HepG2 (cell line): ENCODE data around the gene DOC2A. TPM values are rescaled to one million over a fixed set of nuclear protein-coding genes. Genes with fewer than 3 reads are reported as not detected.

Source experiments
- AGO2 ChIP-seq: fragments of 200-400 bp; formaldehyde crosslinking; optimal IDR thresholded peaks from 2 replicates; pipeline ENCODE3; 2017; ENCODE audit warnings: mild to moderate bottlenecking, low read depth, low read length, moderate library complexity
- CREB1 ChIP-seq, 2 experiments: fragments of 450-650 bp in 1 of 2; IDR thresholded peaks; 2 replicates each; pipeline ENCODE4 v1.6.1; 2016 to 2017; ENCODE audit warnings: control low read depth in 1 of 2, mild to moderate bottlenecking in 1 of 2, missing compliant biosample characterization in 1 of 2, missing genetic modification characterization in 1 of 2
- CSRNP1 ChIP-seq: sonication (generic); formaldehyde crosslinking; IDR thresholded peaks from 2 replicates; pipeline ENCODE4 v1.8.1; 2023; ENCODE audit warnings: mild to moderate bottlenecking, missing genetic modification reagents
- ETV6 ChIP-seq: sonication (generic); formaldehyde crosslinking; conservative IDR thresholded peaks from 2 replicates; pipeline ENCODE4 v1.4.0; 2020; ENCODE audit warnings: missing genetic modification reagents
- LBX2 ChIP-seq: sonication (generic); formaldehyde crosslinking; IDR thresholded peaks from 2 replicates; pipeline ENCODE4 v1.5.0; 2020; ENCODE audit warnings: missing genetic modification reagents, mild to moderate bottlenecking, borderline replicate concordance
- MXI1 ChIP-seq: IDR thresholded peaks from 3 replicates; pipeline ENCODE4 v1.6.1; 2012; ENCODE audit warnings: low read depth, low read length, inconsistent platforms, borderline replicate concordance
- POGK ChIP-seq: sonication (generic); formaldehyde crosslinking; conservative IDR thresholded peaks from 2 replicates; pipeline ENCODE4 v1.8.0; 2022; ENCODE audit warnings: mild to moderate bottlenecking, moderate library complexity, missing genetic modification reagents
- SALL1 ChIP-seq: sonication (generic); formaldehyde crosslinking; IDR thresholded peaks from 2 replicates; pipeline ENCODE4 v1.8.0; 2022; ENCODE audit warnings: mild to moderate bottlenecking, missing genetic modification reagents
- SMC3 ChIP-seq: IDR thresholded peaks from 2 replicates; pipeline ENCODE4 v1.6.1; 2011; ENCODE audit warnings: low read length, improper control_type of control experiment
- SP1 ChIP-seq, 2 experiments: fragments of 450-650 bp in 1 of 2; sonication (generic) in 1 of 2; formaldehyde crosslinking in 1 of 2; IDR thresholded peaks; 2 replicates each; pipeline versions ENCODE4 v1.4.0 to v1.6.1; 2016 to 2020; ENCODE audit warnings: missing genetic modification reagents in 1 of 2
- THYN1 ChIP-seq: sonication (generic); formaldehyde crosslinking; IDR thresholded peaks from 2 replicates; pipeline ENCODE4 v1.8.1; 2023; ENCODE audit warnings: low read depth, mild to moderate bottlenecking, moderate library complexity, missing genetic modification reagents, borderline replicate concordance
- ZNF121 ChIP-seq: sonication (generic); formaldehyde crosslinking; IDR thresholded peaks from 2 replicates; pipeline ENCODE4 v1.5.0; 2020; ENCODE audit warnings: mild to moderate bottlenecking, missing genetic modification reagents
- ZNF180 ChIP-seq: sonication (generic); formaldehyde crosslinking; IDR thresholded peaks from 2 replicates; pipeline ENCODE4 v1.4.0; 2020; ENCODE audit warnings: low read depth, missing genetic modification reagents, borderline replicate concordance
- ZNF232 ChIP-seq: sonication (generic); formaldehyde crosslinking; IDR thresholded peaks from 2 replicates; pipeline ENCODE4 v1.4.0; 2020; ENCODE audit warnings: missing genetic modification reagents, borderline replicate concordance
- ZNF274 ChIP-seq: sonication (generic); formaldehyde crosslinking; IDR thresholded peaks from 2 replicates; pipeline ENCODE4 v1.5.1; 2020; ENCODE audit warnings: mild to moderate bottlenecking, missing genetic modification reagents
- ZNF3 ChIP-seq: IDR thresholded peaks from 2 replicates; pipeline ENCODE4 v1.7.0; 2017; ENCODE audit warnings: inconsistent platforms
- ZNF30 ChIP-seq: sonication (generic); formaldehyde crosslinking; IDR thresholded peaks from 2 replicates; pipeline ENCODE4 v1.5.0; 2020; ENCODE audit warnings: mild to moderate bottlenecking, missing genetic modification reagents
- ZNF317 ChIP-seq: sonication (generic); formaldehyde crosslinking; IDR thresholded peaks from 2 replicates; pipeline ENCODE4 v1.5.0; 2020; ENCODE audit warnings: mild to moderate bottlenecking, missing genetic modification reagents
- ZNF501 ChIP-seq: sonication (generic); formaldehyde crosslinking; IDR thresholded peaks from 2 replicates; pipeline ENCODE4 v1.5.1; 2020; ENCODE audit warnings: mild to moderate bottlenecking, moderate library complexity, missing genetic modification reagents
- ZNF530 ChIP-seq: sonication (generic); formaldehyde crosslinking; IDR thresholded peaks from 2 replicates; pipeline ENCODE4 v1.5.0; 2020; ENCODE audit warnings: low read depth, mild to moderate bottlenecking, missing genetic modification reagents
- ZNF569 ChIP-seq: sonication (generic); formaldehyde crosslinking; IDR thresholded peaks from 2 replicates; pipeline ENCODE4 v1.5.0; 2020; ENCODE audit warnings: mild to moderate bottlenecking, missing genetic modification reagents, moderate library complexity, borderline replicate concordance
- ZNF580 ChIP-seq: IDR thresholded peaks from 2 replicates; pipeline ENCODE4 v1.6.1; 2016; ENCODE audit warnings: low read depth, borderline replicate concordance
- ZNF720 ChIP-seq: sonication (generic); formaldehyde crosslinking; IDR thresholded peaks from 2 replicates; pipeline ENCODE4 v1.4.0; 2020; ENCODE audit warnings: missing genetic modification reagents
- ZNF83 ChIP-seq: sonication (generic); formaldehyde crosslinking; IDR thresholded peaks from 2 replicates; pipeline ENCODE4 v1.4.0; 2020; ENCODE audit warnings: missing genetic modification reagents, mild to moderate bottlenecking, borderline replicate concordance
- ZSCAN22 ChIP-seq: sonication (generic); formaldehyde crosslinking; IDR thresholded peaks from 2 replicates; pipeline ENCODE4 v1.4.0; 2020; ENCODE audit warnings: mild to moderate bottlenecking, missing genetic modification reagents
- polyA plus RNA-seq, 8 experiments: library from polyadenylated mRNA; depleted of rRNA in 3 of 8; stranded (reverse) in 7 of 8; unstranded in 1 of 8; fragments of >200 nt; fragmentation: Illumina TruSeq in 4 of 8; extraction: Trizol in 4 of 8; gene quantifications; 2 replicates each; pipeline versions ENCODE4 v1.2.1 to v1.2.3, GENCODE V29; 2011 to 2016; ENCODE audit warnings: low read depth in 4 of 8, missing spikeins in 1 of 8, mixed read lengths in 1 of 8; ENCODE audit not compliant: insufficient read depth in 1 of 8
- total RNA-seq, 5 experiments: library from RNA; depleted of rRNA; stranded (reverse); fragments of >200 nt; fragmentation: Illumina TruSeq; extraction: Trizol; gene quantifications; 2 replicates each; pipeline ENCODE4 v1.2.3, GENCODE V29; 2016; ENCODE audit warnings: low read depth in 1 of 5

Gene DOC2A
- total and polyA plus RNA-seq, 2 of the 13 experiments (the other 11 are each of a cell fraction or from before 2014, with no cell fraction given): 0.15 to 0.55 TPM

GRCh38 chr16:29995324-29995910 is 15.4 kb downstream of the DOC2A start, which contains the start of gene HIRIP3 (continued):
- no peak; the same call in 1 of the 2 replicates for TF ChIP-seq ZNF569 (CRISPR knock-in tag)
- peak; percentile 34 for TF ChIP-seq SALL1 (CRISPR knock-in tag)
- no peak for TF ChIP-seq POGK (CRISPR knock-in tag)
- peak; percentile 90 for TF ChIP-seq ZNF232 (CRISPR knock-in tag)
- no peak for TF ChIP-seq SP1 (IDR thresholded peaks at IDR 0.05)
- TF ChIP-seq SP1 (CRISPR knock-in tag; IDR thresholded peaks at IDR 0.05): no peak
- TF ChIP-seq LBX2 (CRISPR knock-in tag): peak; percentile 62; the same call in 1 of the 2 replicates
- no peak for TF ChIP-seq ZNF720 (CRISPR knock-in tag)
- TF ChIP-seq ZNF530 (CRISPR knock-in tag): 0 out of 2 replicates have a peak, but pooled peaks have one; percentile 64
- no peak; the same call in 1 of the 2 replicates for TF ChIP-seq ETV6 (CRISPR knock-in tag)
- no peak for TF ChIP-seq ZNF580 (CRISPR knock-in tag)
- no peak for TF ChIP-seq ZNF501 (CRISPR knock-in tag)
- no peak for TF ChIP-seq ZSCAN22 (CRISPR knock-in tag)
- TF ChIP-seq MXI1: peak; percentile 82; the same call in 2 of the 3 replicates
- 0 out of 2 replicates have a peak, but pooled peaks have one; percentile 58 for TF ChIP-seq ZNF3 (CRISPR knock-in tag)
- TF ChIP-seq THYN1: no peak
- peak; percentile 93; the same call in 1 of the 2 replicates for TF ChIP-seq ZNF30 (CRISPR knock-in tag)
- TF ChIP-seq ZNF180 (CRISPR knock-in tag): peak; percentile 44; the same call in 1 of the 2 replicates
- TF ChIP-seq CSRNP1 (CRISPR knock-in tag): peak; percentile 97
- peak; percentile 95 for TF ChIP-seq AGO2
- TF ChIP-seq ZNF83 (CRISPR knock-in tag): no peak; the same call in 1 of the 2 replicates
- TF ChIP-seq SMC3: no peak
- peak; percentile 67 for TF ChIP-seq ZNF274 (CRISPR knock-in tag)
- TF ChIP-seq CREB1 (IDR thresholded peaks at IDR 0.05): no peak
- no peak for TF ChIP-seq CREB1 (CRISPR knock-in tag; IDR thresholded peaks at IDR 0.05)
- no peak for TF ChIP-seq ZNF121
- no peak for TF ChIP-seq ZNF317 (CRISPR knock-in tag)
